ENCODE data around the gene RPL35A.

GRCh38 chr3:197963019-197963637 lies 13.1 kb downstream of the RPL35A start:
- TF ChIP-seq ZFP3 (CRISPR knock-in tag; IDR thresholded peaks at IDR 0.05) (no peak), CSDC2 (CRISPR knock-in tag; IDR thresholded peaks at IDR 0.05) (no peak), ZNF565 (CRISPR knock-in tag; conservative IDR thresholded peaks at IDR 0.05; ENCODE audit: low read depth) (no peak), RARB (CRISPR knock-in tag; IDR thresholded peaks at IDR 0.05) (no peak), TOX (CRISPR knock-in tag; IDR thresholded peaks at IDR 0.05; ENCODE audit: borderline replicate concordance) (no peak), ZFP30 (CRISPR knock-in tag; IDR thresholded peaks at IDR 0.05) (no peak), CSRNP3 (CRISPR knock-in tag; IDR thresholded peaks at IDR 0.05) (no peak), ISL1 (CRISPR knock-in tag; IDR thresholded peaks at IDR 0.05) (no peak), GLIS3 (CRISPR knock-in tag; IDR thresholded peaks at IDR 0.05) (no peak), ARNTL (CRISPR knock-in tag; IDR thresholded peaks at IDR 0.05; ENCODE audit: borderline replicate concordance, low read depth) (no peak), PPARA (CRISPR knock-in tag; IDR thresholded peaks at IDR 0.05; ENCODE audit: borderline replicate concordance) (no peak), ESRRG (CRISPR knock-in tag; IDR thresholded peaks at IDR 0.05) (no peak)
- TF ChIP-seq, protein P1, sequence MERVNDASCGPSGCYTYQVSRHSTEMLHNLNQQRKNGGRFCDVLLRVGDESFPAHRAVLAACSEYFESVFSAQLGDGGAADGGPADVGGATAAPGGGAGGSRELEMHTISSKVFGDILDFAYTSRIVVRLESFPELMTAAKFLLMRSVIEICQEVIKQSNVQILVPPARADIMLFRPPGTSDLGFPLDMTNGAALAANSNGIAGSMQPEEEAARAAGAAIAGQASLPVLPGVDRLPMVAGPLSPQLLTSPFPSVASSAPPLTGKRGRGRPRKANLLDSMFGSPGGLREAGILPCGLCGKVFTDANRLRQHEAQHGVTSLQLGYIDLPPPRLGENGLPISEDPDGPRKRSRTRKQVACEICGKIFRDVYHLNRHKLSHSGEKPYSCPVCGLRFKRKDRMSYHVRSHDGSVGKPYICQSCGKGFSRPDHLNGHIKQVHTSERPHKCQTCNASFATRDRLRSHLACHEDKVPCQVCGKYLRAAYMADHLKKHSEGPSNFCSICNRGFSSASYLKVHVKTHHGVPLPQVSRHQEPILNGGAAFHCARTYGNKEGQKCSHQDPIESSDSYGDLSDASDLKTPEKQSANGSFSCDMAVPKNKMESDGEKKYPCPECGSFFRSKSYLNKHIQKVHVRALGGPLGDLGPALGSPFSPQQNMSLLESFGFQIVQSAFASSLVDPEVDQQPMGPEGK (CRISPR knock-in tag; IDR thresholded peaks at IDR 0.05; ENCODE audit: borderline replicate concordance): no peak
- TF ChIP-seq, protein P2, sequence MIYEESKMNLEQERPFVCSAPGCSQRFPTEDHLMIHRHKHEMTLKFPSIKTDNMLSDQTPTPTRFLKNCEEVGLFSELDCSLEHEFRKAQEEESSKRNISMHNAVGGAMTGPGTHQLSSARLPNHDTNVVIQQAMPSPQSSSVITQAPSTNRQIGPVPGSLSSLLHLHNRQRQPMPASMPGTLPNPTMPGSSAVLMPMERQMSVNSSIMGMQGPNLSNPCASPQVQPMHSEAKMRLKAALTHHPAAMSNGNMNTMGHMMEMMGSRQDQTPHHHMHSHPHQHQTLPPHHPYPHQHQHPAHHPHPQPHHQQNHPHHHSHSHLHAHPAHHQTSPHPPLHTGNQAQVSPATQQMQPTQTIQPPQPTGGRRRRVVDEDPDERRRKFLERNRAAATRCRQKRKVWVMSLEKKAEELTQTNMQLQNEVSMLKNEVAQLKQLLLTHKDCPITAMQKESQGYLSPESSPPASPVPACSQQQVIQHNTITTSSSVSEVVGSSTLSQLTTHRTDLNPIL (CRISPR knock-in tag; IDR thresholded peaks at IDR 0.05; ENCODE audit: low read depth): no peak

Measured in SK-N-SH treated with all-trans-retinoic acid at 6 μM for 48 hours (cell line).